Loucy (cell line): Measurements from ENCODE around the gene CACNA1C.

Experiments
- H2AFZ ChIP-seq: fragments of 200-600 bp; sonication (generic); 2 replicates; pipeline ENCODE4 v1.6.0; 2016; ENCODE audit warnings: antibody characterized with exemption, mild to moderate bottlenecking, low read length, moderate library complexity
- H3F3A ChIP-seq: fragments of 200-600 bp; 2 replicates; pipeline ENCODE4 v1.6.0; 2016; ENCODE audit warnings: antibody characterized with exemption, low read depth, mild to moderate bottlenecking
- H3K27me3 ChIP-seq: fragments of 200-600 bp; sonication (generic); 2 replicates; pipeline ENCODE4 v1.6.1; 2014; ENCODE audit warnings: low read length, mild to moderate bottlenecking; ENCODE audit not compliant: insufficient read depth, poor library complexity, severe bottlenecking
- H3K36me3 ChIP-seq: fragments of 200-600 bp; sonication (generic); 2 replicates; pipeline ENCODE4 v1.6.1; 2016; ENCODE audit warnings: low read length; ENCODE audit not compliant: insufficient read depth
- H3K4me1 ChIP-seq: fragments of 200-600 bp; sonication (generic); 2 replicates; pipeline ENCODE4 v1.5.1; 2014; ENCODE audit warnings: low read length, mild to moderate bottlenecking; ENCODE audit not compliant: insufficient read depth, poor library complexity, severe bottlenecking
- H3K4me2 ChIP-seq: fragments of 200-600 bp; sonication (generic); 2 replicates; pipeline ENCODE4 v1.6.0; 2014; ENCODE audit warnings: antibody characterized with exemption, low read length, low read depth, mild to moderate bottlenecking; ENCODE audit not compliant: poor library complexity, severe bottlenecking
- H3K4me3 ChIP-seq: fragments of 200-600 bp; sonication (generic); 2 replicates; pipeline ENCODE4 v1.5.1; 2014; ENCODE audit warnings: low read length, mild to moderate bottlenecking, mixed read lengths; ENCODE audit not compliant: poor library complexity, severe bottlenecking
- H3K79me2 ChIP-seq: fragments of 200-600 bp; sonication (generic); 2 replicates; pipeline ENCODE4 v1.6.1; 2014; ENCODE audit warnings: low read length; ENCODE audit not compliant: insufficient read depth
- H3K9ac ChIP-seq: fragments of 200-600 bp; sonication (generic); 2 replicates; pipeline ENCODE4 v1.6.0; 2014; ENCODE audit warnings: mild to moderate bottlenecking, low read depth, low read length, moderate library complexity; ENCODE audit not compliant: poor library complexity, severe bottlenecking
- H3K9me2 ChIP-seq: fragments of 200-600 bp; sonication (generic); replicated peaks from 2 replicates; pipeline ENCODE4 v1.6.1; 2016; ENCODE audit warnings: low read depth, low read length, mixed read lengths
- H3K9me3 ChIP-seq: fragments of 200-600 bp; sonication (generic); 2 replicates; pipeline ENCODE4 v1.6.1; 2014; ENCODE audit warnings: mild to moderate bottlenecking, antibody characterized with exemption, low read length, low read depth; ENCODE audit not compliant: insufficient read depth
- H4K20me1 ChIP-seq: fragments of 200-600 bp; sonication (generic); 2 replicates; pipeline ENCODE4 v1.6.0; 2014; ENCODE audit warnings: antibody characterized with exemption, low read length, mild to moderate bottlenecking; ENCODE audit not compliant: insufficient read depth, poor library complexity, severe bottlenecking
- EZH2phosphoT487 ChIP-seq: fragments of 200-600 bp; IDR thresholded peaks from 2 replicates; pipeline ENCODE4 v1.6.1; 2018; ENCODE audit warnings: antibody characterized with exemption, mild to moderate bottlenecking, moderate library complexity, borderline replicate concordance
- TF ChIP-seq, protein P1 (sequence below): fragments of 200-600 bp; sonication (generic); conservative IDR thresholded peaks from 2 replicates; pipeline ENCODE4 v1.5.1; 2014; ENCODE audit warnings: mild to moderate bottlenecking, antibody characterized with exemption, low read length

CACNA1C gene

DNA sequence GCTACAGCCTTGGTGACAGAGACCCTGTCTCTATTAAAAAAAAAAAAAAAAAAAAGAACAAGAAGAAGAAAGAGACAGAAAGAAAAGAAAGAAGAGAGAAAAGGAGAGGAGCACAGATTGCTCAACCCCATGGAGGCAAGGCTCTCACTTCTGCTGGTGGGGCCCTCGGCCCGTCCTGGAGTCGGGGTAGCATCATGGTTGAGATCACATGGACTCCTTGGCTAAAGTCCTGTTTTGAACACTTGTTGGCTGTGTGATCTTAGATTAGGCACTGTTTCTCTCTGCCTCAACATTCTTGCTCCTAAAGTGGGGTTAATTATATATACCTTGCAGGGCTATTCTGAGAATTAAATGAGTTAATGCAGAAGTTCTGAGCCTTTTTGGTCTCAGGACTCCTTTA is 207.7 kb downstream of the CACNA1C start:
- no peaks in the 10 kb centered on the region for H3K9me2 ChIP-seq
- no peak overlapping the region for H2AFZ ChIP-seq
- H3K9me3 ChIP-seq, result no peaks in the 10 kb centered on the region; the same call in 1 of the 2 replicates
- no peaks in the 10 kb centered on the region for H3K27me3 ChIP-seq
- H3K79me2 ChIP-seq, result no peaks in the 10 kb centered on the region
- TF ChIP-seq, protein P1, sequence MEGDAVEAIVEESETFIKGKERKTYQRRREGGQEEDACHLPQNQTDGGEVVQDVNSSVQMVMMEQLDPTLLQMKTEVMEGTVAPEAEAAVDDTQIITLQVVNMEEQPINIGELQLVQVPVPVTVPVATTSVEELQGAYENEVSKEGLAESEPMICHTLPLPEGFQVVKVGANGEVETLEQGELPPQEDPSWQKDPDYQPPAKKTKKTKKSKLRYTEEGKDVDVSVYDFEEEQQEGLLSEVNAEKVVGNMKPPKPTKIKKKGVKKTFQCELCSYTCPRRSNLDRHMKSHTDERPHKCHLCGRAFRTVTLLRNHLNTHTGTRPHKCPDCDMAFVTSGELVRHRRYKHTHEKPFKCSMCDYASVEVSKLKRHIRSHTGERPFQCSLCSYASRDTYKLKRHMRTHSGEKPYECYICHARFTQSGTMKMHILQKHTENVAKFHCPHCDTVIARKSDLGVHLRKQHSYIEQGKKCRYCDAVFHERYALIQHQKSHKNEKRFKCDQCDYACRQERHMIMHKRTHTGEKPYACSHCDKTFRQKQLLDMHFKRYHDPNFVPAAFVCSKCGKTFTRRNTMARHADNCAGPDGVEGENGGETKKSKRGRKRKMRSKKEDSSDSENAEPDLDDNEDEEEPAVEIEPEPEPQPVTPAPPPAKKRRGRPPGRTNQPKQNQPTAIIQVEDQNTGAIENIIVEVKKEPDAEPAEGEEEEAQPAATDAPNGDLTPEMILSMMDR, result no peak
- TF ChIP-seq EZH2phosphoT487, result no peak
- 0 out of 2 replicates have a peak, but pooled peaks cover 4% of the 10 kb centered on the region for H3F3A ChIP-seq
- H3K4me1 ChIP-seq, result no peaks in the 10 kb centered on the region
- no peaks in the 10 kb centered on the region for H4K20me1 ChIP-seq
- no peaks in the 10 kb centered on the region for H3K36me3 ChIP-seq
- H3K9ac ChIP-seq, result no peak overlapping the region
- H3K4me2 ChIP-seq, result no peak overlapping the region
- no peak overlapping the region for H3K4me3 ChIP-seq

DNA sequence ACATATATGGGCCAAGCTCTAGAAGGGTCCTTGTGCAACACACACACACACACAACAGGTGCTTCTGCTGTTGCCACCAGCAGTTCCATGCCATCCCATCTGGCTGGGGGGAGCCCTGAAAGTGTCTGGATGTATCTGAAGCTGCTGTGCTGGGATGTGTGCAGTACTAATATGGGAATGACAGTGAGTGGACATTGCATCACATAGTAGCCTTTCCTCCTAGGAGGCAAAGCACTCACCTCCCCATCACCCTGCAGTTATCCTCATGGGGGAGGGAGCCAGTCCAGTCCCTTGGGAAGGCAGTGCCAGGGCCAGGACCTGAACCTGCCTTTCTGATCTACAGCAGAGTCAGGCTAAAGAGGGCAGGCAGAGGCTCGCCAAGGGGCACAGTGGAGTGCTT is 208.9 kb downstream of the CACNA1C start:
- no peaks in the 10 kb centered on the region for H4K20me1 ChIP-seq
- no peaks in the 10 kb centered on the region for H3K4me1 ChIP-seq
- H3K79me2 ChIP-seq, result no peaks in the 10 kb centered on the region
- no peaks in the 10 kb centered on the region for H3K27me3 ChIP-seq
- no peaks in the 10 kb centered on the region for H3F3A ChIP-seq
- no peak overlapping the region for H2AFZ ChIP-seq
- no peaks in the 10 kb centered on the region for H3K9me2 ChIP-seq
- H3K36me3 ChIP-seq, result no peaks in the 10 kb centered on the region
- H3K4me2 ChIP-seq, result no peak overlapping the region
- no peak overlapping the region for H3K9ac ChIP-seq
- no peaks in the 10 kb centered on the region for H3K9me3 ChIP-seq
- TF ChIP-seq EZH2phosphoT487, result no peak
- TF ChIP-seq, protein P1, result no peak
- H3K4me3 ChIP-seq, result no peak overlapping the region

DNA sequence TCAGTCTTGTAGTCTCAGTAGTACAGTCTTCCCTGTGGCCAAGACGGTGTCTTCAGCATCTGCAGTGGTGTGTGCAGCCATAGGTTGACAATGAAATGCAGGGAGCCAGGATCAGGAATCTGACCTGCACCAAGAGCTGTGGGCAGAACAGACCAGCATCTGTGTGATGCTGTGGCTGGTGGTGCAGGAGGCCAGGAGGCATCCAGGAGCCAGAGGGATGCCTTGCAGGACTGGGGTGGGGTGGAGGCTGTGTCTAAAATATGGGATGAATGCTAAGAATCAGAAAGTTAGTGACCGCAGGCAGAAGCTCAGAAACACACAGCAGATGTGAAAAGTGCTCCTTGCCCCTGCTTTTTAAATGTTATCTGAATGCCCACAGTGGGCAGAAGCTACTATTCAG is 209.7 kb downstream of the CACNA1C start:
- no peak overlapping the region for H2AFZ ChIP-seq
- TF ChIP-seq, protein P1, result no peak
- TF ChIP-seq EZH2phosphoT487, result no peak
- H3K4me3 ChIP-seq, result no peak overlapping the region
- H3K4me1 ChIP-seq, result no peaks in the 10 kb centered on the region
- no peaks in the 10 kb centered on the region for H3F3A ChIP-seq
- H3K9me3 ChIP-seq, result no peaks in the 10 kb centered on the region
- H3K9me2 ChIP-seq, result no peaks in the 10 kb centered on the region
- H3K4me2 ChIP-seq, result no peak overlapping the region
- H3K27me3 ChIP-seq, result no peaks in the 10 kb centered on the region
- H3K36me3 ChIP-seq, result no peaks in the 10 kb centered on the region
- H3K79me2 ChIP-seq, result no peaks in the 10 kb centered on the region
- no peaks in the 10 kb centered on the region for H4K20me1 ChIP-seq
- no peak overlapping the region for H3K9ac ChIP-seq
